NCI-H146 (cell line): ENCODE data around the gene FAM240B.

ENCODE experiments used
- DNase-seq: peaks from one replicate; lab custom pipeline; 2025; lab: John Stamatoyannopoulos, UW

FAM240B gene

GRCh38 chr9:38720083-38720745 is at the start of gene FAM240B:
Gene FAM240B, minus strand, starts transcription at chr9:38720133. Its CDS starts 16,134 bp downstream, at chr9:38703999.
- no peak for DNase-seq

GRCh38 chr9:38768351-38768761 is 48.4 kb upstream of the FAM240B start:
- DNase-seq = no peak

GRCh38 chr9:38765101-38765500 is 45.2 kb upstream of the FAM240B start:
- no peak for DNase-seq

- DNase-seq = no peak
These were observed 42.1 kb upstream of the FAM240B start for GRCh38 chr9:38761999-38762398.

- DNase-seq = no peak
These were observed 41.4 kb upstream of the FAM240B start for GRCh38 chr9:38761339-38761738.

- DNase-seq = no peak
These were observed 36.8 kb upstream of the FAM240B start for GRCh38 chr9:38756702-38757101.

GRCh38 chr9:38747941-38748340 is 28.0 kb upstream of the FAM240B start:
- DNase-seq = no peak

- no peak for DNase-seq
These were observed 27.1 kb upstream of the FAM240B start for GRCh38 chr9:38747067-38747466.

- no peak for DNase-seq
These were observed 26.4 kb upstream of the FAM240B start for GRCh38 chr9:38746303-38746702.

- no peak for DNase-seq
These were observed 24.6 kb upstream of the FAM240B start for GRCh38 chr9:38744484-38744883.

- DNase-seq = no peak
These were observed 17.3 kb upstream of the FAM240B start for GRCh38 chr9:38737246-38737645.

- no peak for DNase-seq
These were observed 14.9 kb upstream of the FAM240B start for GRCh38 chr9:38734831-38735230.

GRCh38 chr9:38733503-38733902 is 13.6 kb upstream of the FAM240B start:
- no peak for DNase-seq

- DNase-seq = no peak
These were observed 13.0 kb upstream of the FAM240B start for GRCh38 chr9:38732885-38733284.

- peak; percentile 47 for DNase-seq
These were observed 7.6 kb upstream of the FAM240B start for GRCh38 chr9:38727497-38728001.

- DNase-seq = no peak
These were observed 4.8 kb upstream of the FAM240B start for GRCh38 chr9:38724754-38725153.

- DNase-seq = no peak
These were observed 1.8 kb downstream of the FAM240B start for GRCh38 chr9:38718148-38718547.

GRCh38 chr9:38715684-38716083 is 4.2 kb downstream of the FAM240B start:
- no peak for DNase-seq

GRCh38 chr9:38713426-38713825 is 6.5 kb downstream of the FAM240B start:
- no peak for DNase-seq

- DNase-seq = peak; percentile 43
These were observed 11.2 kb downstream of the FAM240B start for GRCh38 chr9:38708759-38709158.

- peak; percentile 96 for DNase-seq
These were observed 11.9 kb downstream of the FAM240B start for GRCh38 chr9:38707885-38708637.

GRCh38 chr9:38706493-38706892 is 13.4 kb downstream of the FAM240B start:
- DNase-seq = no peak

- no peak for DNase-seq
These were observed 14.0 kb downstream of the FAM240B start for GRCh38 chr9:38705917-38706316.
